ENCODE measurements around the gene LRRC73.
A peak's percentile ranks its signal among the peaks of the same experiment; 100 is the strongest.
"Not testable (repeated sequence)": the region's sequence is repeated elsewhere in the genome, so short reads cannot be mapped to it uniquely, and the experiment has no call there.

The LRRC73 gene

DNA sequence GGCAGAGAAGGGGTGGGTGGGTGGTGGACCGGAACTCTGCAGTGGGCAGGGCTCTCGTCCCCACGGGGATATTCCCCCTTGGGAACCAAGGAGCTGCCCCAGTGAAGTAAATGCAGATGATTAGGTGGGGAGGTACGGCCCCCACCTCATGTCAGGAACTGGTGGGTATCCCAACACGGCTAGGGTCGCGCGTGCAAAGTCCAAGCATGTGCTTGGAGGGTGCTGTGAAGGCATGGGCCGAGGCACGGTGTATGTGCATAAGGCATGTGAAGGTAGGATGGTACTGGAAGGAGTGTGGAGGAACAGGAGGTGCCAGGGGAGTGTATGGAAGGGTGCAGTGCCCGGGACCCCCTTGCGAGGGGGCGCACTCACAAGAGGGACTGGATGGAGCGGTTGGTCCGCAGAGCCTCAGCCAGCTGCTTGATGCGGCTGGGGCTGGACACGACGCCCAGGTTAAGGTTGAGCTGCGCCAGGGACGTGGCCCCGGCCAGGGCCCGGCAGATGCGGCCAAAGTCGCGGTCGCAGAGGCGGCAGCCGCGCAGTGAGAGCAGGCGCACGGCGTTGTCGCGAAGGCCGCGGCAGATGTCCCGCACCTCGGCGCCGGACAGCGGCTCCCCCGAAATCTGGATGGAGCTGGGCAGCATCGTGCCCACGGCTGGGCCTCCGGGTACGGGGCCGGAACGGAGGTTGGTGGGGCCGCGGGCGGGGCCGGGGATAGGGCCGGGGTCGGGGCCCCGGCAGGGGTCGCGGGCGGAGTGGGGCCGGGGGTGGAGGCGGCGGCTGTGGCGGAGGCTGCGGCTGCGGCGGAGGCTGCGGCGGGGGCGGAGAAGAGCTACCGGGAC lies 783 bp downstream of the LRRC73 start:
- no peak for DNase-seq

GRCh38 chr6:43508481-43509141 lies 1.5 kb downstream of the LRRC73 start:
- DNase-seq = no peak

DNA sequence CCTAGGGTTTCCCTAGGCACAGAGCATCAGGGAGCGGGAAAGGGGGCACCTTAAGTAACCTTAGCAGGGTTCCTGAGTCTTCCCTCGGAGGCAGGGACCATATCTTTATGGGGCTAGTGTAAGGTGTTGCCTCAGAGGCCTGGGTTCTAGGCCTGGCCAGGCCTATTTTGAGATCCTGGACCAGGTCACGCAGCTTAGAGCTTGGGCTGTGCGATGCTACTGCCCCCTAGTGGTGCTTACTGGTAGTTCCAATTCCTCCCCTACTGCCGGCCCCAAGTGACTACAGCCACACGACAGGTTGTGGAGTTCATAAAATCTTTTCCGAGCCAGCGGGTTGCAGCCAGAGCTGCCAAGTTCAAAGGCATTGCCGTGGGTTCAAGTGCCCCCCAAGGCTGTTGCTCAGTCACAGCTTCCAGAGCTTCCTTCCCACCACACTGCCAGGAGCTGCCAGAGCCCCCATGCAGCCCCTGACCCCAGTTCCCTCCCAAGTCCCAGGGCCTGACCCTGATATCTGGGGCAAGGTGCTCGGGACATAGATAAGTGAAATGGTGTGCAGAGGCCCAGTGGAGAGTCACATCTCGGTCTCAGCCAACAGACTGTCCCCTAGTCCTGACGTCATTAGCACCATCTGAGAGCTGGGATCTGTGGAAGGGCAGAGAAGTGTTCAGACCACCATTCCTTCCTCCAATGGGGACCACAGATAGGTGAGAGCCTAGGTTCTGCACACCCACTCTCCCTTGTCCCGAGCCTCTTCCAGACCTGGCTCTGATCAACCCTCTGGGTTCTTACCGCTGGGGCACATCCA lies 3.3 kb downstream of the LRRC73 start:
- peak; percentile 66 for DNase-seq

DNA sequence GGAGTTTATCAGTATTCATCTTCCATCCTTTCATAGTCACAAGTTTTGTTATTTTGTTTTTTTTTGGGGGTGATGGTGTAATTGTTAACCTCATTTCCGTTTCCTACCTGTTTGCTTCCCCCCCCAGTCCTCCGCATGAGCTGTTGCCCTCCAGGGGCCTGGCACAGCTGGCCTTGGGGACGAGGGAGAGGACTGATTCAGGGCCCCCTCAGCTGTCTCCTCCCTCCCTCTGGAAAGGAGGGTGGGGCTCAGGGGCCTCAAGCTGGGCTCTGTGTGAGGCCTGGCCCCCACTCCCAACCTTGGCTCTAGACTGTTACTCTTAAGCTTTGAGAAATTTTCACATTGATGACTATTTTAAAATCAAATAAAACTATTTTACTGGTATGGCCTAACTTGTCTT lies 4.0 kb downstream of the LRRC73 start:
- no peak for DNase-seq

DNA sequence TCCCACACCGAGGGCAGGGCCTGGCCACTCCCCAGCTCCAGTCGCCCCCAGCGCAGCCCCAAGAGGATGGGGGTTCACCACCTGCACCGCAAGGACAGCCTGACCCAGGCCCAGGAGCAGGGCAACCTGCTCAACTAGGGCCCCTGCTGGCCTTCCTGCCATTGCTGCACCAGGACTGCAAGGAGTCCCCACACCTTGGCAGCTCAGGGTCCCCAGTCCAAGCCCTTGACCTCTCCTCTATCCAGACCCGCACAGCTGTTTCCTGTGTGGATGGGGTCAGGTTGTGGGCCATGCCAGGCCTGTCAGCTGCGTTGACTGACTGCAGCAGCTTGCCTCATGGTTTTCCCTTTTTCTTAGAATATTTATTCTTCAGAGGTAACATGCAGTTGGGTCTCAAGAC lies 4.4 kb downstream of the LRRC73 start:
- no peak for DNase-seq

DNA sequence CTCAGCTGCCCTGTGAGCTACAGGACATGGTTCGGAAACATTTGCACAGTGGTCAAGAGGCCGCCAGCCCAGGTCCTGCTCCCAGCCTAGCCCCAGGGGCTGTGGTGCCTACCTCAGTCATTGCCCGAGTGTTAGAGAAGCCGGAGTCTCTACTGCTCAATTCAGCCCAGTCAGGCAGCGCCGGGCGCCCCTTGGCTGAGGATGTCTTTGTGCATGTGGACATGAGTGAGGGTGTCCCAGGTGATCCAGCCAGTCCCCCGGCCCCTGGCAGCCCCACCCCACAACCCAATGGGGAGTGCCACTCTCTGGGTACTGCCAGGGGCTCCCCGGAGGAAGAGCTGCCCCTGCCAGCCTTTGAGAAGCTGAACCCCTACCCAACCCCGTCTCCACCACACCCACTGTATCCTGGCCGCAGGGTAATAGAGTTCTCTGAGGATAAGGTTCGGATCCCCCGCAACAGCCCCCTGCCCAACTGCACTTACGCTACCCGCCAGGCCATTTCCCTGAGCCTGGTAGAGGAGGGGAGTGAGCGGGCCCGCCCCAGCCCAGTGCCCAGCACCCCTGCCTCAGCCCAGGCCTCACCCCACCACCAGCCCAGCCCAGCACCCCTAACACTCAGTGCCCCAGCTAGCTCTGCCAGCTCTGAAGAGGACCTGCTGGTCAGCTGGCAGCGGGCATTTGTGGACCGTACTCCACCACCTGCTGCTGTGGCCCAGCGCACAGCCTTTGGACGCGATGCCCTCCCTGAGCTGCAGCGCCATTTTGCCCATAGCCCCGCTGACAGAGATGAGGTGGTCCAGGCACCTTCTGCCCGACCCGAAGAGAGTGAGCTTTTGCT lies 5.2 kb downstream of the LRRC73 start:
- DNase-seq = no peak

DNA sequence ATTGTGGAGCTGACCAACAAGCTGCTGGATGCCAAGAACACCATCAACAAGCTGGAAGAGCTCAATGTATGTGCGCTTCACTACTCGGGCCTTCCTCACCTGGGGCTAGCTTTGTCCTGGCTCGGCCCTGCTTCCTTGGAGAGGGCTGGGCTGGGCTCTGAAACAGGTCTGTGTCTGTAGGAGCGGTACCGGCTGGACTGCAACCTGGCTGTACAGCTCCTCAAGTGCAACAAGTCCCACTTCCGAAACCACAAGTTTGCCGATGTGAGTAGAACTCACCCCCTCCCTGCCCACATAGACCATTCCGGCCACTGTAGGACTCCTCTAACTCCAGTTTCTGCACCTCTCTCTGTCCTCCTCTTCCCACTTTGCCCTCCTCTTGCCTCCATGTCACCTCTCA lies 6.7 kb downstream of the LRRC73 start:
- DNase-seq = no peak

DNA sequence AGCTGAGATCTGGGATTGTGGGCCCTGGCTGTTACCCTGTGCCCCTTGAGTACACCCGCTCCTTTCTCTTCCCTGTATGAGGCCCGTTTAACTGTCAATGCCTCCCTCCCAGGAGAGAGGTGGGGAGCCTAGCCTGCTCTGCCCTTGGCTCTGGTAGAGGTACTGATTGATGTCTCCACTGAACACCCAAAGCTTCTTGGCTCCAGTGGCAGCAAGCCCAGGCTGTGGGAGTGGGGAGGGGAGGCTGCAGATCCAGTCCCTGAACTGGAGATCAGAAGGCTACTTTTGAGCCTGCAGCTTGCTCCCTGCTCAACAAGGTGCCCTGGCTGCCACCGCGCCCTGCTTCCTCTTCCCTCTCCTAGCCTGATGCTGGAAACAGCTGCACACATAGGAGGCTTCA lies 7.5 kb downstream of the LRRC73 start:
- DNase-seq = no peak

DNA sequence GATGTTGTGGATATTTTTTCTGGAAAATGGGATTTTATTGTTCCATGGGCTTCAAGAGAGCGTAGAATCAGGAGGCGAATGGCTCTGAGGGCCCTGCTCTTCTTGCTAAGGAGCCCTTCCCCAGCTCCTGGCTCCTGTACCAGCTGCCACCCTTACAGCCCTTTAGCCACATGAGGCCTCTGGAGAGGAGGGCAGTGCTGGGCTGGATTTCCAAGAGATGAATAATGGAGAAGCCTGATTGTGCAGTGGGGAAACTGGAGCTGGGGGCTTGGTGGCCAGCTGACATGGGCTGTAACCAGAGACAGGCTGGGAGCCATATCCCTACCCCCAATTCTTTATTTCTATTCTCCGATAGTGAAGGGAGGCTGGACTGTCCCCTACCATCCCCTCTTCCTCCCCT lies 9.2 kb downstream of the LRRC73 start:
- DNase-seq = no peak

- no peak for DNase-seq
Observed at GRCh38 chr6:43499028-43499815, 10.9 kb downstream of the LRRC73 start.

- not testable (repeated sequence) for DNase-seq
Observed at GRCh38 chr6:43498291-43498690, 11.9 kb downstream of the LRRC73 start.

- DNase-seq = no peak
Observed at GRCh38 chr6:43497689-43498088, 12.5 kb downstream of the LRRC73 start.

- DNase-seq = no peak
Observed at GRCh38 chr6:43497129-43497396, 13.1 kb downstream of the LRRC73 start.

DNA sequence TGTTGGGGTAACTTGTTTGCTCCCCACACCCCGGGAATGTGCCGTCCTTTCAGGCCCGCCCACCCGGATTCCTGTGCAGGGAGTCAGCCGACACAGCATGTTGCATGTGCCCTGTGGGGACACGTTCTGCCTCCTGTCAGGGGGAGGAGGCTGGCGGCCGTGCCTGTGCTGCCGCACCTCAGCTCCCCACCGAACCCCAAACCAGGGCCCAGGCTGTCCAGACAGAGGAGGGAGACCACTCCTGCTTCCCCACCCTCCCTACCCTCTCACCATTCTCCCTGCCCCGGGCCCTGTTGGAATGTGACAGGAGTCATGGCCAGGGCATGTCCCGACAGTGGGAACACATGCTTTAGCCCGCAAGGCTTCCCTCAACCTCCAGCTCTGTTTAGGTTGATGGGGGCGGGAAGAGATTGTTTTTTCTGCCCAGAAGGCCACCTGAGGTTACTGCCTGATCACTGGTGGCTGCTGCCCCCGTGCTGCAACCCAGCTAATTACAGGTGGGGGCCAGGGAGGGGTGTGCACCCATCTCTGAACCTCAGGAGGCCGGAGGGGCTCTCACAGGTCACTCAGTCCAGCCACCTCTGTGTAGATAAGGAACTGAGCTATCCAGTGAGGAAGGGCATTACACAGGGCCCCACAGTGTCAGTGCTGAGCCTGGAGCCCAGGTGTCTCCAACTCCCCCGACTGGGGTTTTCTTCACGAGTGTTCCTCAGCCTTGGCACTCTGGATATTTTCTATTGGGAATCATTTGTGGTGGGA lies 13.6 kb downstream of the LRRC73 start:
- no peak for DNase-seq

DNA sequence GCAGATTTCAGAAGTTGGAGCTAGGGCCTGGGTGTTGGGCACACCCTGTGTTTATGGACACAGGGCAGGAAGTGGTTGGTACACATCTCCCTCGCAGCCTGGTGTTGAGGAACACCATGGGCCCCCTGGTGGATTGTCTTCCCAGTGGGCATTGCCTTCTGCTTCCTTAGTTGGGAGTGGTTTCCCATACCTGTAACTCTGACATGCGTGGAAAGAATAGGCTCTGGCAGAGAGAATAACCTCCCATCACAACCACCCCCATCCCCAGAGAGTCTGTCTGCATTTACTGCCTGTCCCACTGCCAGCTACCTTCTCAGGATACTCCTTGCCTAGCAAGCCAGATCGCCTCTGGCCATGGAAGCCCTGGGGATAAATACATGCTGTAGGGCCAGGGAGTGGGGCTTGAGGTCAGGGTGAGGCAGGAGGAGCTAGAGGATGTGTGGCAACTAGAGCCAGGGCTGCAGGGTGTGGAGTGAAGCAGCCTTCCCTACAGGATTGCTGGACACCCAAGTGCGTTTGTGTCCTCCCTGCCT lies 14.7 kb downstream of the LRRC73 start:
- no peak for DNase-seq

DNA sequence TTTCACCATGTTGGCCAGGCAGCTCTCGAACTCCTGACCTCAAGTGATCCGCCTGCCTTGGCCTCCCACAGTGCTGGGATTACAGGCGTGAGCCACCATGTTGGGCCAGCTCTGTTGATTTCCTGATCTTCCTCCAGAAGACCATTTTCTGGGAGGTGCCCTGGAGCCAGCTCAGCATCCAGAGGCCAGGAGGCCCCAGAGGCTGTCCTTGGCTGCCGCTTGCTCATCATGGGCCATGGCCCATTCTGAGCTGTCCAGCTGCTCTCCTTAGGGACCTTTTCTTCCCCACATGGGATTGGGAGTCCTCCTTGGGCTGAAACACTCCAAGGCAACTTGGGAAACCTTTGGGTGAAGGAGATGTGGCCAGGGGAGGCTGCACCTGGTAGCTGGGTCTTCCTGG lies 15.4 kb downstream of the LRRC73 start:
- DNase-seq = no peak

DNA sequence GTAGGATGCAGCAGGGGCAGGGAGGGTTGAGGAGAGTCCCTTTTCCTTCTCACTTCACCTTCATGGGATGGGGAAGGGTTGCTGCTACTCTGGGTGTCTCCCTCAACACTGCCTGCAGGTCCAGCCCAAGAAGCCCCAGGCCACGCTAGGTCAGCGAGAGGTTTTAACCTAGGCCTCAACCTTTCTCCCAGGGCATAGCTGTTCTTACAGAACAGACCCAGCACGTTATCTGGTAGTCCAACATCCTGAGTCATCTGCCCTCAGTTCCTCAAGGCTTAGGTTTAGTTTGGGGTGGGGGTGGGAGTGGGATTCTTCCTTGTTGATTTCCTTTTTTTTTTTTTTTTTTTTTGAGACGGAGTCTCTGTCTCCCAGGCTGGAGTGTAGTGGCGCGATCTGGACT lies 15.8 kb downstream of the LRRC73 start:
- DNase-seq = no peak

GRCh38 chr6:43493833-43494232 lies 16.3 kb downstream of the LRRC73 start:
- DNase-seq = no peak

DNA sequence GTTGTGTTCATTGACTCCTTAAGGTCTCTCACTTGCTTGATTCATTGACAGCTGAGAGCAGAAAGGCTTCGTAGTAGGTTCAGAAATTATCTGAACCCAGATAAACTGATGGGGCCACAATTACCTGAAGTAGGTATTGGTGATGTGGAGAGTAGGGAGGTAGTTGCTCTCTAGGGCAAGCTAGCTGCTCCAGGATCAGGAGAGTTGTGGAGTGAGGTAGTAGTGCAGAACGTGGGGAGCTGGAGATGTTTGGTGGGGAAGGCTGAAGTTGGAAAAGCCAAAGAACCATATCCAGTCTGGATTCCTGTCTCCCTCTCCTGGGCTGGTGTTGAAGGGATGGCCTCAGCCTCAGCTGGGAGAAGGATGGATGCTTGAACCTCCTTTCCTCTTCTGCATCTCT lies 16.9 kb downstream of the LRRC73 start:
- no peak for DNase-seq

GRCh38 chr6:43492673-43493072 lies 17.5 kb downstream of the LRRC73 start:
- no peak for DNase-seq

All from kidney glomerular epithelial cell (primary cell).